ENCODE measurements around the gene PNMT. TPM values are rescaled to one million over a fixed set of nuclear protein-coding genes. Genes with fewer than 3 reads are reported as not detected.

PNMT gene
- total and polyA plus RNA-seq, 2 donors (not counting 1 experiment from before 2014, with no cell fraction given) = 0.13 to 0.76 TPM

DNA sequence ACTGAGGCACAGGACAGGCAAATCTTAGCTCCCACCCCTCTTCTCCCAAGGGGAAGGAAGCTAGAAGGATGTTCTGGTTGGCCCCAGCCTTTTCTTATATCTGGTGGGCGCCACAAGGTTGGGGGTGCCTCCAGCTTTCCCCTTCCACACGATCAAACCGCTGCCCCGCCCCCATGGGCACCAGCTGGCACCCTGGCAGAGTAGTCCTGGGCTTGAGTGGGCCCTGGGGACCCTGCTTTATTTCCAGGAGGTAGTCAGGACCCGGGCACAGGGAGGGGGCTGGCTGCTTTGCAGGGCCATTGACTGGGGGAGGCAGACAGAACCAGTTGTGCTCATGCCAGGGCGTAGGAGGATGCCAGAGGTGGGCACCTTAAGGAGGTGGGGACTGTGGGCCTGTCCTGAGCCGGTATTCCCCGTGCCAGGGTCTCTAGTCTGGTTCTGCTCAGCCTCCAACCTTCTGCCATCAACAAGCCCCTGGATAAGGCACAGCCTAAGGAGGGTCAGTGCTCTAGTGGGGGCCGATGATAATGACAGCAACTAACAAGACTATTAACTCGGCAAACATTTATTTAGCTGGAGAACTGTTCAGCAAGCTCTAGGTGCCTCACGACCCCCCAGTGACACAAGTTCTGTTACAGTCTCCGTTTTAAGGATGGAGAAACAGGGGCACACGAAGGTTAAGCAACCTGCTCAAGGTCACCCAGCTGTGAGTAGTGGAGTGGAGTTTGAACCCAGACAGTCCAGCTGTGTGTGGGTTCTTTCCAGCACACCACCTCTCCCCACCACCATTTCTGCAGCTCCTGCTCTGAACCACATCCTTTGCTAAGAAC lies 49.1 kb upstream of the PNMT start:
- H3K4me1 ChIP-seq (ENCODE audit: control insufficient read depth in 2 of 2, insufficient read depth in 2 of 2, low read length in 2 of 2) = peaks cover 25 to 46% of the 10 kb centered on the region in 2 donors
- TF ChIP-seq EZH2 (IDR thresholded peaks at IDR 0.05; ENCODE audit: borderline replicate concordance, insufficient read depth, low read depth, low read length, poor library complexity, severe bottlenecking) = no peak
- TF ChIP-seq, protein P1, sequence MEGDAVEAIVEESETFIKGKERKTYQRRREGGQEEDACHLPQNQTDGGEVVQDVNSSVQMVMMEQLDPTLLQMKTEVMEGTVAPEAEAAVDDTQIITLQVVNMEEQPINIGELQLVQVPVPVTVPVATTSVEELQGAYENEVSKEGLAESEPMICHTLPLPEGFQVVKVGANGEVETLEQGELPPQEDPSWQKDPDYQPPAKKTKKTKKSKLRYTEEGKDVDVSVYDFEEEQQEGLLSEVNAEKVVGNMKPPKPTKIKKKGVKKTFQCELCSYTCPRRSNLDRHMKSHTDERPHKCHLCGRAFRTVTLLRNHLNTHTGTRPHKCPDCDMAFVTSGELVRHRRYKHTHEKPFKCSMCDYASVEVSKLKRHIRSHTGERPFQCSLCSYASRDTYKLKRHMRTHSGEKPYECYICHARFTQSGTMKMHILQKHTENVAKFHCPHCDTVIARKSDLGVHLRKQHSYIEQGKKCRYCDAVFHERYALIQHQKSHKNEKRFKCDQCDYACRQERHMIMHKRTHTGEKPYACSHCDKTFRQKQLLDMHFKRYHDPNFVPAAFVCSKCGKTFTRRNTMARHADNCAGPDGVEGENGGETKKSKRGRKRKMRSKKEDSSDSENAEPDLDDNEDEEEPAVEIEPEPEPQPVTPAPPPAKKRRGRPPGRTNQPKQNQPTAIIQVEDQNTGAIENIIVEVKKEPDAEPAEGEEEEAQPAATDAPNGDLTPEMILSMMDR (IDR thresholded peaks at IDR 0.05) = no peak
- H3K27me3 ChIP-seq (replicated peaks in 1 of 4; ENCODE audit: control extremely low read depth in 1 of 4, control insufficient read depth in 3 of 4, insufficient read depth in 4 of 4, low read length in 3 of 4) = peaks cover 0 to 12% (median 0%) of the 10 kb centered on the region in 4 experiments
- no peaks in the 10 kb centered on the region for H3K9me3 Mint-ChIP-seq (ENCODE audit: insufficient read depth)
- H3K4me1 Mint-ChIP-seq = peaks cover 29% of the 10 kb centered on the region
- no peak overlapping the region for H3K27ac Mint-ChIP-seq
- ATAC-seq (ENCODE audit: low read depth) = no peak
- H4K20me1 ChIP-seq (ENCODE audit: control insufficient read depth, insufficient read depth, low read length, poor library complexity, severe bottlenecking) = no peaks in the 10 kb centered on the region
- no peak overlapping the region for H3K9ac ChIP-seq (ENCODE audit: low read length)
- no peak overlapping the region for H3K27ac ChIP-seq (ENCODE audit: low read length in 2 of 2)
- peaks cover 4% of the 10 kb centered on the region for H3K79me2 ChIP-seq (ENCODE audit: control insufficient read depth, insufficient read depth, low read length)
- DNase-seq = no peak
- no peak overlapping the region for H2AFZ ChIP-seq (ENCODE audit: insufficient read depth, low read depth, low read length, poor library complexity, severe bottlenecking)
- H3K27me3 Mint-ChIP-seq = peaks cover 8% of the 10 kb centered on the region
- intact Hi-C loops (cut with micrococcal nuclease) = no loop called here
- ChIA-PET POLR2A (interaction anchor here (0.6 to 1.8 kb wide), 3 partner anchors 12 to 68 kb away, joined by 3 read pairs; no protein-coding TSS in a partner anchor), CTCF (interaction anchor here (0.6 to 13.0 kb wide), 12 partner anchors 9 to 361 kb away, joined by 3 to 262 read pairs (median 34); partner anchors contain the start of genes MIEN1, PNMT, PSMD3 and STARD3)
- H3K4me2 ChIP-seq (replicated peaks; ENCODE audit: low read depth, low read length, poor library complexity, severe bottlenecking) = peak overlapping the region; percentile 97
- H3K4me3 ChIP-seq (ENCODE audit: control extremely low read depth in 1 of 5, extremely low read depth in 1 of 5, insufficient read depth in 1 of 5, low read depth in 2 of 5, low read length in 4 of 5) = no peak overlapping the region
- no peaks in the 10 kb centered on the region for H3K9me3 ChIP-seq (ENCODE audit: control extremely low read depth in 1 of 3, control insufficient read depth in 2 of 3, insufficient read depth in 1 of 3, low read length in 2 of 3)
- no peaks in the 10 kb centered on the region for H3K36me3 ChIP-seq (replicated peaks in 1 of 2; ENCODE audit: control extremely low read depth in 1 of 2, control insufficient read depth in 1 of 2, extremely low read depth in 1 of 2, insufficient read depth in 2 of 2, low read length in 1 of 2)
- 63% methylated on average over 8 of the region's 13 CpGs for WGBS (ENCODE audit: insufficient coverage)
- peak overlapping the region; percentile 88 for H3K4me3 Mint-ChIP-seq

DNA sequence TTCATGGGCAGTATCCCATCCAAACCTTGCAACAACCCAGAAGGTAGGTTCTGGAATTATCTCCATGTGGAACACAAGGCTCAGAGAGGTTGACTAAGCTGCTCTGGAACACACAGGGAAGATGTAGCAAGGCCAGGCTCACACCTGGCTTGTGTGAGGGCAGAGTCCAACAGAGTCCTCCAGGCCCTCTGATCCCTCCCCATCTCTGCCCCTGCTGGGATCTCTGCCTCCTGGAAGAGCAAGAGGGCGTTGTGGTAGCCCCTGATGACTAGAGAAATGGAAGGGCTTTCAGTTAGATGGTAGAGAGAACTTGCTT lies 48.5 kb upstream of the PNMT start:
- Mint-ChIP-seq H3K4me3 (peak overlapping the region; percentile 88), H3K27me3 (peaks cover 4% of the 10 kb centered on the region)
- no CpG with 5 or more reads among the region's 1 CpG for WGBS (ENCODE audit: insufficient coverage)

More for the DNA sequence above, 48.5 kb upstream of the PNMT start:
- no peaks in the 10 kb centered on the region for H3K9me3 Mint-ChIP-seq (ENCODE audit: insufficient read depth)
- ATAC-seq (ENCODE audit: low read depth) (no peak), DNase-seq (no peak)
- POLR2A ChIA-PET = interaction anchor here (0.6 to 1.8 kb wide), 2 partner anchors 12 to 69 kb away, joined by 3 read pairs; no protein-coding TSS in a partner anchor
- CTCF ChIA-PET = interaction anchor here (1.1 to 13.0 kb wide), 11 partner anchors 9 to 360 kb away, joined by 3 to 262 read pairs (median 51); partner anchors contain the start of genes MIEN1, PNMT, PSMD3 and STARD3
- Histone ChIP-seq H3K27me3 (replicated peaks in 1 of 4; ENCODE audit: control extremely low read depth in 1 of 4, control insufficient read depth in 3 of 4, insufficient read depth in 4 of 4, low read length in 3 of 4) (peaks cover 0 to 10% (median 1%) of the 10 kb centered on the region in 4 experiments), H3K4me2 (replicated peaks; ENCODE audit: low read depth, low read length, poor library complexity, severe bottlenecking) (no peak overlapping the region), H3K4me3 (ENCODE audit: control extremely low read depth in 1 of 5, extremely low read depth in 1 of 5, insufficient read depth in 1 of 5, low read depth in 2 of 5, low read length in 4 of 5) (no peak overlapping the region), H3K36me3 (replicated peaks in 1 of 2; ENCODE audit: control extremely low read depth in 1 of 2, control insufficient read depth in 1 of 2, extremely low read depth in 1 of 2, insufficient read depth in 2 of 2, low read length in 1 of 2) (no peaks in the 10 kb centered on the region), H2AFZ (ENCODE audit: insufficient read depth, low read depth, low read length, poor library complexity, severe bottlenecking) (no peak overlapping the region), H3K79me2 (ENCODE audit: control insufficient read depth, insufficient read depth, low read length) (peaks cover 7% of the 10 kb centered on the region), H3K4me1 (ENCODE audit: control insufficient read depth in 2 of 2, insufficient read depth in 2 of 2, low read length in 2 of 2) (peaks cover 25 to 46% of the 10 kb centered on the region in 2 donors), H3K9me3 (ENCODE audit: control extremely low read depth in 1 of 3, control insufficient read depth in 2 of 3, insufficient read depth in 1 of 3, low read length in 2 of 3) (no peaks in the 10 kb centered on the region), H4K20me1 (ENCODE audit: control insufficient read depth, insufficient read depth, low read length, poor library complexity, severe bottlenecking) (no peaks in the 10 kb centered on the region), H3K27ac (ENCODE audit: low read length in 2 of 2) (no peak overlapping the region), H3K9ac (ENCODE audit: low read length) (no peak overlapping the region)
- peak overlapping the region; percentile 32 for H3K27ac Mint-ChIP-seq
- intact Hi-C loops (cut with micrococcal nuclease) = loop anchor here (5.0 kb wide), 1 partner anchor 113 kb away; the partner anchor contains the start of gene MIEN1
- TF ChIP-seq EZH2 (IDR thresholded peaks at IDR 0.05; ENCODE audit: borderline replicate concordance, insufficient read depth, low read depth, low read length, poor library complexity, severe bottlenecking) = no peak
- TF ChIP-seq, protein P1 (IDR thresholded peaks at IDR 0.05) = no peak
- H3K4me1 Mint-ChIP-seq = peaks cover 27% of the 10 kb centered on the region
